HEK293 (cell line): ENCODE measurements around the gene PDE6H.

Source experiments
- CTCF ChIA-PET: fragments of 350-600 bp; formaldehyde crosslinking; extraction: SDS; loops from one replicate; lab custom pipeline; 2021; ENCODE audit warnings: antibody characterized with exemption; lab: Yijun Ruan, JAX
- POLR2A ChIA-PET: fragments of 300-600 bp; formaldehyde crosslinking; extraction: SDS; loops from one replicate; lab custom pipeline; 2020; ENCODE audit warnings: antibody characterized with exemption, inconsistent platforms; lab: Yijun Ruan, JAX
- H3K27ac ChIP-seq: fragments of 200-500 bp; sonication (Bioruptor generic); 2 replicates; pipeline ENCODE4 v1.5.1; 2014; ENCODE audit warnings: low read depth, low read length, control low read depth, inconsistent platforms; ENCODE audit errors: extremely low read depth
- H3K36me3 ChIP-seq, 2 experiments: fragments of 200-500 bp in 1 of 2; sonication (Bioruptor generic) in 1 of 2; 1 replicate in 1 of 2; 2 replicates in 1 of 2; pipeline ENCODE4 v1.5.1; 2014 to 2017; ENCODE audit warnings: inconsistent platforms in 2 of 2, low read length in 2 of 2; ENCODE audit not compliant: control insufficient read depth in 2 of 2, insufficient read depth in 1 of 2
- H3K4me1 ChIP-seq: fragments of 200-500 bp; sonication (Bioruptor generic); 2 replicates; pipeline ENCODE4 v1.5.1; 2014; ENCODE audit warnings: mild to moderate bottlenecking, low read length, inconsistent platforms; ENCODE audit not compliant: control insufficient read depth, insufficient read depth
- H3K4me3 ChIP-seq: 2 replicates; pipeline ENCODE4 v1.5.1; 2011; ENCODE audit warnings: low read depth, mild to moderate bottlenecking, control low read depth, low read length, moderate library complexity
- H3K9me3 ChIP-seq: fragments of 200-500 bp; sonication (Bioruptor generic); 2 replicates; pipeline ENCODE4 v1.5.1; 2014; ENCODE audit warnings: low read depth, low read length, inconsistent platforms; ENCODE audit not compliant: control insufficient read depth, insufficient read depth
- EGR2 ChIP-seq: fragments of 450-650 bp; formaldehyde crosslinking; IDR thresholded peaks from 2 replicates; pipeline ENCODE4 v1.5.1; 2016; ENCODE audit warnings: low read depth, missing biosample characterization, missing genetic modification characterization
- HOXA7 ChIP-seq: sonication (generic); formaldehyde crosslinking; IDR thresholded peaks from 2 replicates; pipeline ENCODE4 v1.8.1; 2022; ENCODE audit warnings: missing genetic modification reagents, borderline replicate concordance
- HOXC10 ChIP-seq: sonication (generic); formaldehyde crosslinking; IDR thresholded peaks from 2 replicates; pipeline ENCODE4 v1.8.1; 2023; ENCODE audit warnings: mild to moderate bottlenecking, missing genetic modification reagents
- HOXD13 ChIP-seq: sonication (generic); formaldehyde crosslinking; IDR thresholded peaks from 2 replicates; pipeline ENCODE4 v1.8.0; 2022; ENCODE audit warnings: missing genetic modification reagents, borderline replicate concordance
- KLF16 ChIP-seq: fragments of 450-650 bp; formaldehyde crosslinking; IDR thresholded peaks from 2 replicates; pipeline ENCODE4 v1.5.1; 2017; ENCODE audit warnings: missing biosample characterization, missing genetic modification characterization
- MYNN ChIP-seq: fragments of 450-650 bp; formaldehyde crosslinking; IDR thresholded peaks from 2 replicates; pipeline ENCODE4 v1.5.1; 2016; ENCODE audit warnings: missing biosample characterization, missing genetic modification characterization, borderline replicate concordance
- ZBTB48 ChIP-seq: fragments of 450-650 bp; formaldehyde crosslinking; IDR thresholded peaks from 2 replicates; pipeline ENCODE4 v1.5.1; 2016; ENCODE audit warnings: missing biosample characterization, missing genetic modification characterization
- ZNF2 ChIP-seq: fragments of 450-650 bp; formaldehyde crosslinking; IDR thresholded peaks from 2 replicates; pipeline ENCODE4 v1.5.1; 2016; ENCODE audit warnings: missing biosample characterization, missing genetic modification characterization
- ZNF23 ChIP-seq: fragments of 450-650 bp; formaldehyde crosslinking; IDR thresholded peaks from 2 replicates; pipeline ENCODE4 v1.5.1; 2016; ENCODE audit warnings: missing biosample characterization, missing genetic modification characterization, borderline replicate concordance
- ZNF404 ChIP-seq: fragments of 450-650 bp; formaldehyde crosslinking; IDR thresholded peaks from 2 replicates; pipeline ENCODE4 v1.5.1; 2017; ENCODE audit warnings: missing biosample characterization, missing genetic modification characterization
- ZNF670 ChIP-seq: fragments of 450-650 bp; formaldehyde crosslinking; IDR thresholded peaks from 2 replicates; pipeline ENCODE4 v1.5.1; 2016; ENCODE audit warnings: missing biosample characterization, missing genetic modification characterization, low read depth
- ZNF677 ChIP-seq: fragments of 450-650 bp; IDR thresholded peaks from 2 replicates; pipeline ENCODE4 v1.5.0; 2018; ENCODE audit warnings: missing biosample characterization, mild to moderate bottlenecking, missing genetic modification characterization, moderate library complexity
- ZSCAN23 ChIP-seq: fragments of 450-650 bp; formaldehyde crosslinking; IDR thresholded peaks from 2 replicates; pipeline ENCODE4 v1.5.1; 2016; ENCODE audit warnings: missing biosample characterization, missing genetic modification characterization
- TF ChIP-seq, protein P1 (sequence below): fragments of 450-650 bp; formaldehyde crosslinking; IDR thresholded peaks from 2 replicates; pipeline ENCODE4 v1.5.1; 2016; ENCODE audit warnings: missing biosample characterization, missing genetic modification characterization
- TF ChIP-seq, protein P2 (sequence below): fragments of 450-650 bp; formaldehyde crosslinking; IDR thresholded peaks from 2 replicates; pipeline ENCODE4 v1.5.1; 2016; ENCODE audit warnings: missing biosample characterization, missing genetic modification characterization, borderline replicate concordance
- TF ChIP-seq, protein P3 (sequence below): fragments of 450-650 bp; formaldehyde crosslinking; IDR thresholded peaks from 2 replicates; pipeline ENCODE4 v1.5.1; 2016; ENCODE audit warnings: missing biosample characterization, missing genetic modification characterization
- TF ChIP-seq, protein P4 (sequence below): fragments of 450-650 bp; formaldehyde crosslinking; IDR thresholded peaks from 2 replicates; pipeline ENCODE4 v1.5.1; 2016; ENCODE audit warnings: missing biosample characterization, missing genetic modification characterization

PDE6H gene

DNA sequence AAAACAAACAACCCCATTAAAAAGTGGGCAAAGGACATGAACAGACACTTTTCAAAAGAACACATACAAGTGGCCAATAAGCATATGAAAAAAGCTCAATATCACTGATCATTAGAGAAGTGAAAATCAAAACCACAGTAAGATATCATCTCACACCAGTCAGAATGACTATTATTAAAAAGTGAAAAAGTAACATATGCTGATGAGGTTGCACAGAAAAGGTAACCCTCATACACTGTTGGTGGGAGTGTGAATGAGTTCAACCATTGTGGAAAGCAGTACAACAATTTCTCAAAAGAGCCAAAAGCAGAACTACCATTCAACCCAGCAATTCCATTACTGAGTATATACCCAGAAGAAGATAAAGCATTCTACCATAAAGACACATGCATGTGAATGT lies 18.2 kb downstream of the PDE6H start:
- TF ChIP-seq HOXA7 (CRISPR knock-in tag) = no peak
- Histone ChIP-seq H3K9me3 (no peaks in the 10 kb centered on the region), H3K4me3 (no peak overlapping the region), H3K4me1 (no peaks in the 10 kb centered on the region), H3K36me3 (no peaks in the 10 kb centered on the region), H3K27ac (no peak overlapping the region)
- ChIA-PET POLR2A (no interaction called here), CTCF (interaction anchor here (1.1 kb wide), 1 partner anchor 15 kb away, joined by 3 read pairs; no protein-coding TSS in a partner anchor)

DNA sequence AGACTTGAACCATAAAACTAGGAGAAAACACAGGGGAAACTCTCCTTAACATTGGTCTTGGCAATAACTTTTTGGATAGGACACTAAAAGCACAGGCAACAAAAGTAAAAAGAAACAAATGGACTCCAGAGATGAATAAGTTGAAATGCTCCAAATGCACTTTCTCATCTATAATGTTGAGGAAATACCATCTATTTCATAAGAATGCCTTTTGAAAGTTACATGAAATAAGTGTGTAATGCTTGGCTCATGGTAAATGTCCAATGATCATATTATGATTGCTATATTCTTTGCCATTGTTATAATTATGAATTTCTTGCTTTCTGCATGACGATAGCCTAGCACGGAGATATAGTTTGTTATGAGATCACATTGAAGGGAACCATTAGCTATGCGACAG lies 19.8 kb downstream of the PDE6H start:
- POLR2A ChIA-PET = no interaction called here
- Histone ChIP-seq H3K27ac (no peak overlapping the region), H3K4me1 (no peaks in the 10 kb centered on the region), H3K4me3 (no peak overlapping the region), H3K9me3 (no peaks in the 10 kb centered on the region), H3K36me3 (no peaks in the 10 kb centered on the region)
- CTCF ChIA-PET = interaction anchor here (0.6 to 5.6 kb wide), 2 partner anchors 14 to 147 kb away, joined by 3 to 86 read pairs; partner anchors contain the start of gene ART4
- TF ChIP-seq ZNF23 (tag by site-specific recombination) (no peak), ZBTB48 (tag by site-specific recombination) (no peak), ZNF670 (tag by site-specific recombination) (no peak), ZNF2 (tag by site-specific recombination) (no peak), KLF16 (tag by site-specific recombination) (no peak), ZNF404 (no peak), ZNF677 (no peak), HOXD13 (CRISPR knock-in tag) (no peak), HOXC10 (CRISPR knock-in tag) (no peak), ZSCAN23 (tag by site-specific recombination) (no peak), MYNN (tag by site-specific recombination) (no peak), EGR2 (tag by site-specific recombination) (no peak)
- TF ChIP-seq, protein P1, sequence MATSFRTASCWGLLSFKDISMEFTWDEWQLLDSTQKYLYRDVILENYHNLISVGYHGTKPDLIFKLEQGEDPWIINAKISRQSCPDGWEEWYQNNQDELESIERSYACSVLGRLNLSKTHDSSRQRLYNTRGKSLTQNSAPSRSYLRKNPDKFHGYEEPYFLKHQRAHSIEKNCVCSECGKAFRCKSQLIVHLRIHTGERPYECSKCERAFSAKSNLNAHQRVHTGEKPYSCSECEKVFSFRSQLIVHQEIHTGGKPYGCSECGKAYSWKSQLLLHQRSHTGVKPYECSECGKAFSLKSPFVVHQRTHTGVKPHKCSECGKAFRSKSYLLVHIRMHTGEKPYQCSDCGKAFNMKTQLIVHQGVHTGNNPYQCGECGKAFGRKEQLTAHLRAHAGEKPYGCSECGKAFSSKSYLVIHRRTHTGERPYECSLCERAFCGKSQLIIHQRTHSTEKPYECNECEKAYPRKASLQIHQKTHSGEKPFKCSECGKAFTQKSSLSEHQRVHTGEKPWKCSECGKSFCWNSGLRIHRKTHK (tag by site-specific recombination) = no peak
- TF ChIP-seq, protein P2, sequence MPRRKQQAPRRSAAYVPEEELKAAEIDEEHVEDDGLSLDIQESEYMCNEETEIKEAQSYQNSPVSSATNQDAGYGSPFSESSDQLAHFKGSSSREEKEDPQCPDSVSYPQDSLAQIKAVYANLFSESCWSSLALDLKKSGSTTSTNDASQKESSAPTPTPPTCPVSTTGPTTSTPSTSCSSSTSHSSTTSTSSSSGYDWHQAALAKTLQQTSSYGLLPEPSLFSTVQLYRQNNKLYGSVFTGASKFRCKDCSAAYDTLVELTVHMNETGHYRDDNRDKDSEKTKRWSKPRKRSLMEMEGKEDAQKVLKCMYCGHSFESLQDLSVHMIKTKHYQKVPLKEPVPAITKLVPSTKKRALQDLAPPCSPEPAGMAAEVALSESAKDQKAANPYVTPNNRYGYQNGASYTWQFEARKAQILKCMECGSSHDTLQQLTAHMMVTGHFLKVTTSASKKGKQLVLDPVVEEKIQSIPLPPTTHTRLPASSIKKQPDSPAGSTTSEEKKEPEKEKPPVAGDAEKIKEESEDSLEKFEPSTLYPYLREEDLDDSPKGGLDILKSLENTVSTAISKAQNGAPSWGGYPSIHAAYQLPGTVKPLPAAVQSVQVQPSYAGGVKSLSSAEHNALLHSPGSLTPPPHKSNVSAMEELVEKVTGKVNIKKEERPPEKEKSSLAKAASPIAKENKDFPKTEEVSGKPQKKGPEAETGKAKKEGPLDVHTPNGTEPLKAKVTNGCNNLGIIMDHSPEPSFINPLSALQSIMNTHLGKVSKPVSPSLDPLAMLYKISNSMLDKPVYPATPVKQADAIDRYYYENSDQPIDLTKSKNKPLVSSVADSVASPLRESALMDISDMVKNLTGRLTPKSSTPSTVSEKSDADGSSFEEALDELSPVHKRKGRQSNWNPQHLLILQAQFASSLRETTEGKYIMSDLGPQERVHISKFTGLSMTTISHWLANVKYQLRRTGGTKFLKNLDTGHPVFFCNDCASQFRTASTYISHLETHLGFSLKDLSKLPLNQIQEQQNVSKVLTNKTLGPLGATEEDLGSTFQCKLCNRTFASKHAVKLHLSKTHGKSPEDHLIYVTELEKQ (tag by site-specific recombination) = no peak
- TF ChIP-seq, protein P3, sequence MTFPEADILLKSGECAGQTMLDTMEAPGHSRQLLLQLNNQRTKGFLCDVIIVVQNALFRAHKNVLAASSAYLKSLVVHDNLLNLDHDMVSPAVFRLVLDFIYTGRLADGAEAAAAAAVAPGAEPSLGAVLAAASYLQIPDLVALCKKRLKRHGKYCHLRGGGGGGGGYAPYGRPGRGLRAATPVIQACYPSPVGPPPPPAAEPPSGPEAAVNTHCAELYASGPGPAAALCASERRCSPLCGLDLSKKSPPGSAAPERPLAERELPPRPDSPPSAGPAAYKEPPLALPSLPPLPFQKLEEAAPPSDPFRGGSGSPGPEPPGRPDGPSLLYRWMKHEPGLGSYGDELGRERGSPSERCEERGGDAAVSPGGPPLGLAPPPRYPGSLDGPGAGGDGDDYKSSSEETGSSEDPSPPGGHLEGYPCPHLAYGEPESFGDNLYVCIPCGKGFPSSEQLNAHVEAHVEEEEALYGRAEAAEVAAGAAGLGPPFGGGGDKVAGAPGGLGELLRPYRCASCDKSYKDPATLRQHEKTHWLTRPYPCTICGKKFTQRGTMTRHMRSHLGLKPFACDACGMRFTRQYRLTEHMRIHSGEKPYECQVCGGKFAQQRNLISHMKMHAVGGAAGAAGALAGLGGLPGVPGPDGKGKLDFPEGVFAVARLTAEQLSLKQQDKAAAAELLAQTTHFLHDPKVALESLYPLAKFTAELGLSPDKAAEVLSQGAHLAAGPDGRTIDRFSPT = no peak
- TF ChIP-seq, protein P4, sequence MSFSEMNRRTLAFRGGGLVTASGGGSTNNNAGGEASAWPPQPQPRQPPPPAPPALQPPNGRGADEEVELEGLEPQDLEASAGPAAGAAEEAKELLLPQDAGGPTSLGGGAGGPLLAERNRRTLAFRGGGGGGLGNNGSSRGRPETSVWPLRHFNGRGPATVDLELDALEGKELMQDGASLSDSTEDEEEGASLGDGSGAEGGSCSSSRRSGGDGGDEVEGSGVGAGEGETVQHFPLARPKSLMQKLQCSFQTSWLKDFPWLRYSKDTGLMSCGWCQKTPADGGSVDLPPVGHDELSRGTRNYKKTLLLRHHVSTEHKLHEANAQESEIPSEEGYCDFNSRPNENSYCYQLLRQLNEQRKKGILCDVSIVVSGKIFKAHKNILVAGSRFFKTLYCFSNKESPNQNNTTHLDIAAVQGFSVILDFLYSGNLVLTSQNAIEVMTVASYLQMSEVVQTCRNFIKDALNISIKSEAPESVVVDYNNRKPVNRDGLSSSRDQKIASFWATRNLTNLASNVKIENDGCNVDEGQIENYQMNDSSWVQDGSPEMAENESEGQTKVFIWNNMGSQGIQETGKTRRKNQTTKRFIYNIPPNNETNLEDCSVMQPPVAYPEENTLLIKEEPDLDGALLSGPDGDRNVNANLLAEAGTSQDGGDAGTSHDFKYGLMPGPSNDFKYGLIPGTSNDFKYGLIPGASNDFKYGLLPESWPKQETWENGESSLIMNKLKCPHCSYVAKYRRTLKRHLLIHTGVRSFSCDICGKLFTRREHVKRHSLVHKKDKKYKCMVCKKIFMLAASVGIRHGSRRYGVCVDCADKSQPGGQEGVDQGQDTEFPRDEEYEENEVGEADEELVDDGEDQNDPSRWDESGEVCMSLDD (tag by site-specific recombination) = no peak
